ENCODE measurements around the gene FADS6. TPM values are rescaled to one million over a fixed set of nuclear protein-coding genes. Genes with fewer than 3 reads are reported as not detected.
A peak's percentile ranks its signal among the peaks of the same experiment; 100 is the strongest.
"Not testable (repeated sequence)": the region's sequence is repeated elsewhere in the genome, so short reads cannot be mapped to it uniquely, and the experiment has no call there.

The FADS6 gene
- total RNA-seq, 2 donors from 2014 or later = not detected

- peaks cover 0 to 4% of the 10 kb centered on the region in 2 donors for H3K36me3 Mint-ChIP-seq
- no peak within 1 kb of the TSS for H3K27ac Mint-ChIP-seq
- ATAC-seq (peak; percentile 39 to 61), DNase-seq (ENCODE audit: low spot score in 2 of 2) (no peak)
- H3K9me3 Mint-ChIP-seq = no peaks in the 10 kb centered on the region
Measured at GRCh38 chr17:74922694-74923537, 29.5 kb upstream of the FADS6 start, which contains the start of gene USH1G. USH1G (minus strand) TSS chr17:74923255; CDS start chr17:74923073, 182 bp downstream.

- Mint-ChIP-seq H3K27ac (no peak overlapping the region), H3K36me3 (peaks cover 0 to 4% of the 10 kb centered on the region in 2 donors), H3K9me3 (no peaks in the 10 kb centered on the region)
- ATAC-seq (no peak), DNase-seq (ENCODE audit: low spot score in 2 of 2) (no peak)
Measured at GRCh38 chr17:74922172-74922571, 28.7 kb upstream of the FADS6 start.

- Mint-ChIP-seq H3K36me3 (peaks cover 0 to 4% of the 10 kb centered on the region in 2 donors), H3K27ac (no peak overlapping the region), H3K9me3 (no peaks in the 10 kb centered on the region)
- no peak for DNase-seq (ENCODE audit: low spot score in 2 of 2)
- ATAC-seq = no peak
Measured at GRCh38 chr17:74921769-74922168, 28.3 kb upstream of the FADS6 start.

GRCh38 chr17:74921026-74921681 lies 27.7 kb upstream of the FADS6 start:
- ATAC-seq (no peak), DNase-seq (ENCODE audit: low spot score in 2 of 2) (no peak)
- Mint-ChIP-seq H3K27ac (no peak overlapping the region), H3K36me3 (peaks cover 0 to 3% of the 10 kb centered on the region in 2 donors), H3K9me3 (no peaks in the 10 kb centered on the region)

- Mint-ChIP-seq H3K27ac (no peak overlapping the region), H3K36me3 (no peaks in the 10 kb centered on the region), H3K9me3 (no peaks in the 10 kb centered on the region)
- DNase-seq (ENCODE audit: low spot score in 2 of 2) (no peak), ATAC-seq (no peak)
Measured at GRCh38 chr17:74920642-74921025, 27.2 kb upstream of the FADS6 start.

GRCh38 chr17:74920306-74920620 lies 26.8 kb upstream of the FADS6 start:
- no peak overlapping the region for H3K27ac Mint-ChIP-seq
- H3K36me3 Mint-ChIP-seq = no peaks in the 10 kb centered on the region
- H3K9me3 Mint-ChIP-seq = no peaks in the 10 kb centered on the region
- DNase-seq (ENCODE audit: low spot score in 2 of 2) = no peak
- ATAC-seq = no peak

- ATAC-seq = no peak
- no peak for DNase-seq (ENCODE audit: low spot score in 2 of 2)
- Mint-ChIP-seq H3K36me3 (no peaks in the 10 kb centered on the region), H3K9me3 (no peaks in the 10 kb centered on the region), H3K27ac (no peak overlapping the region)
Measured at GRCh38 chr17:74919440-74920305, 26.2 kb upstream of the FADS6 start.

- Mint-ChIP-seq H3K9me3 (no peaks in the 10 kb centered on the region), H3K27ac (no peak overlapping the region), H3K36me3 (no peaks in the 10 kb centered on the region)
- ATAC-seq (no peak), DNase-seq (ENCODE audit: low spot score in 2 of 2) (no peak)
Measured at GRCh38 chr17:74918906-74919305, 25.5 kb upstream of the FADS6 start.

- no peak overlapping the region for H3K27ac Mint-ChIP-seq
- no peaks in the 10 kb centered on the region for H3K36me3 Mint-ChIP-seq
- no peak for ATAC-seq
- DNase-seq (ENCODE audit: low spot score in 2 of 2) = no peak
- H3K9me3 Mint-ChIP-seq = no peaks in the 10 kb centered on the region
Measured at GRCh38 chr17:74917430-74917829, 24.0 kb upstream of the FADS6 start.

- no peaks in the 10 kb centered on the region for H3K36me3 Mint-ChIP-seq
- no peak overlapping the region for H3K27ac Mint-ChIP-seq
- H3K9me3 Mint-ChIP-seq = no peaks in the 10 kb centered on the region
- DNase-seq (ENCODE audit: low spot score in 2 of 2) (no peak), ATAC-seq (no peak)
Measured at GRCh38 chr17:74916851-74917199, 23.4 kb upstream of the FADS6 start.

- no peaks in the 10 kb centered on the region for H3K9me3 Mint-ChIP-seq
- no peak for DNase-seq (ENCODE audit: low spot score in 2 of 2)
- no peak overlapping the region for H3K27ac Mint-ChIP-seq
- H3K36me3 Mint-ChIP-seq = no peaks in the 10 kb centered on the region
- no peak for ATAC-seq
Measured at GRCh38 chr17:74916136-74916850, 22.9 kb upstream of the FADS6 start.

GRCh38 chr17:74911423-74911822 lies 18.0 kb upstream of the FADS6 start:
- not testable (repeated sequence) for H3K27ac Mint-ChIP-seq

GRCh38 chr17:74909097-74909496 lies 15.7 kb upstream of the FADS6 start:
- H3K27ac Mint-ChIP-seq; DNase-seq (ENCODE audit: low spot score in 2 of 2); H3K36me3 Mint-ChIP-seq; H3K9me3 Mint-ChIP-seq; ATAC-seq: not testable (repeated sequence)

More at GRCh38 chr17:74911423-74911822, 18.0 kb upstream of the FADS6 start:
- H3K36me3 Mint-ChIP-seq; ATAC-seq; H3K9me3 Mint-ChIP-seq; DNase-seq (ENCODE audit: low spot score in 2 of 2): not testable (repeated sequence)

GRCh38 chr17:74907012-74907411 lies 13.6 kb upstream of the FADS6 start:
- ATAC-seq (no peak), DNase-seq (ENCODE audit: low spot score in 2 of 2) (no peak)
- Mint-ChIP-seq H3K27ac (no peak overlapping the region), H3K36me3 (no peaks in the 10 kb centered on the region), H3K9me3 (no peaks in the 10 kb centered on the region)

- not testable (repeated sequence) for H3K9me3 Mint-ChIP-seq; H3K27ac Mint-ChIP-seq; H3K36me3 Mint-ChIP-seq; ATAC-seq; DNase-seq (ENCODE audit: low spot score in 2 of 2)
Measured at GRCh38 chr17:74906214-74906793, 12.9 kb upstream of the FADS6 start.

GRCh38 chr17:74904687-74905409 lies 11.4 kb upstream of the FADS6 start:
- Mint-ChIP-seq H3K36me3 (no peaks in the 10 kb centered on the region), H3K9me3 (no peaks in the 10 kb centered on the region), H3K27ac (no peak overlapping the region)
- no peak for DNase-seq (ENCODE audit: low spot score in 2 of 2)
- peak; percentile 49 to 59 for ATAC-seq
